HCT116 (cell line): Measurements from ENCODE around the gene ATP1A2.

Experiments used
- EZH2phosphoT487 ChIP-seq: fragments of 200-600 bp; IDR thresholded peaks from 2 replicates; pipeline ENCODE4 v1.6.1; 2018; ENCODE audit warnings: antibody characterized with exemption, borderline replicate concordance
- JUND ChIP-seq: IDR thresholded peaks from 2 replicates; pipeline ENCODE4 v1.6.1; 2012
- POLR2AphosphoS5 ChIP-seq: IDR thresholded peaks from 2 replicates; pipeline ENCODE4 v1.6.1; 2011; ENCODE audit warnings: mild to moderate bottlenecking, low read depth, low read length, moderate library complexity
- ZFX ChIP-seq: fragments of 450-650 bp; IDR thresholded peaks from 2 replicates; pipeline ENCODE4 v1.6.1; 2017
- ZNF274 ChIP-seq: fragments of 200-500 bp; sonication (Bioruptor generic); IDR thresholded peaks from 2 replicates; pipeline ENCODE4 v1.6.1; 2014; ENCODE audit warnings: mild to moderate bottlenecking, low read depth, low read length, inconsistent platforms
- TF ChIP-seq, protein P1 (sequence below): IDR thresholded peaks from 2 replicates; pipeline ENCODE4 v1.6.1; 2012
- TF ChIP-seq, protein P2 (sequence below), 3 experiments: fragments of 200-600 bp in 1 of 3; sonication (generic) in 1 of 3; IDR thresholded peaks in 2 of 3; conservative IDR thresholded peaks in 1 of 3; 2 replicates each; pipeline ENCODE4 v1.5.1; 2012 to 2017; ENCODE audit warnings: low read depth in 2 of 3, low read length in 2 of 3, antibody characterized with exemption in 1 of 3, borderline replicate concordance in 1 of 3, control low read depth in 1 of 3, mild to moderate bottlenecking in 1 of 3, mixed read lengths in 1 of 3, mixed run types in 1 of 3, moderate library complexity in 1 of 3; ENCODE audit not compliant: insufficient read depth in 1 of 3
- TF ChIP-seq, protein P3 (sequence below): IDR thresholded peaks from 2 replicates; pipeline ENCODE4 v1.6.1; 2012

DNA sequence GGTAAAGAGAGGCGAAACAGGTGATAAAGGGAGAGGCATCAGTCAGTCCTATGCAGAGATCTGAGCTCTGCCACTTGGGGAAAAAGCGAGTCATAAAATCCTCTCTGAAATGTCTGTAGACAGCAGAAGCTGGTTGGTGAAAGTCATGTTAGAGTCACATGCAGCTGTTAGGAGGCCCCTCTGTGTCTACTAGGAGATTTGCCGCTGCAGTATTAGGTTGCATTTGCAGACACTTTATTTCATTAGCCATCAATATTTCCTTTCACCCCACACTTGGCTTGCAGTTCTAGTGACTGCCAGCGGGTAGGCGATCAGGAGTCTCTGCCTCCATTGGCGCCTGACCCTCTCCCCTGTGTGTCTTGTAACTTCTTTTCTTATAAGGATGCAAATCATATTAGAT, 52.0 kb downstream of the ATP1A2 start:
- TF ChIP-seq, protein P1, sequence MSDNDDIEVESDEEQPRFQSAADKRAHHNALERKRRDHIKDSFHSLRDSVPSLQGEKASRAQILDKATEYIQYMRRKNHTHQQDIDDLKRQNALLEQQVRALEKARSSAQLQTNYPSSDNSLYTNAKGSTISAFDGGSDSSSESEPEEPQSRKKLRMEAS, result no peak
- no peak for TF ChIP-seq EZH2phosphoT487
- no peak for TF ChIP-seq POLR2AphosphoS5
- no peak for TF ChIP-seq ZFX
- TF ChIP-seq, protein P2, sequence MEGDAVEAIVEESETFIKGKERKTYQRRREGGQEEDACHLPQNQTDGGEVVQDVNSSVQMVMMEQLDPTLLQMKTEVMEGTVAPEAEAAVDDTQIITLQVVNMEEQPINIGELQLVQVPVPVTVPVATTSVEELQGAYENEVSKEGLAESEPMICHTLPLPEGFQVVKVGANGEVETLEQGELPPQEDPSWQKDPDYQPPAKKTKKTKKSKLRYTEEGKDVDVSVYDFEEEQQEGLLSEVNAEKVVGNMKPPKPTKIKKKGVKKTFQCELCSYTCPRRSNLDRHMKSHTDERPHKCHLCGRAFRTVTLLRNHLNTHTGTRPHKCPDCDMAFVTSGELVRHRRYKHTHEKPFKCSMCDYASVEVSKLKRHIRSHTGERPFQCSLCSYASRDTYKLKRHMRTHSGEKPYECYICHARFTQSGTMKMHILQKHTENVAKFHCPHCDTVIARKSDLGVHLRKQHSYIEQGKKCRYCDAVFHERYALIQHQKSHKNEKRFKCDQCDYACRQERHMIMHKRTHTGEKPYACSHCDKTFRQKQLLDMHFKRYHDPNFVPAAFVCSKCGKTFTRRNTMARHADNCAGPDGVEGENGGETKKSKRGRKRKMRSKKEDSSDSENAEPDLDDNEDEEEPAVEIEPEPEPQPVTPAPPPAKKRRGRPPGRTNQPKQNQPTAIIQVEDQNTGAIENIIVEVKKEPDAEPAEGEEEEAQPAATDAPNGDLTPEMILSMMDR (IDR thresholded peaks at IDR 0.05 in 2 of 3, conservative IDR thresholded peaks at IDR 0.05 in 1 of 3; ENCODE audit: borderline replicate concordance in 1 of 3, insufficient read depth in 1 of 3, low read depth in 2 of 3, low read length in 2 of 3), result peak in 2 of 3 experiments; percentile 21 to 44; a peak in 3 of 6 replicates
- TF ChIP-seq ZNF274, result no peak
- no peak for TF ChIP-seq JUND
- TF ChIP-seq, protein P3, sequence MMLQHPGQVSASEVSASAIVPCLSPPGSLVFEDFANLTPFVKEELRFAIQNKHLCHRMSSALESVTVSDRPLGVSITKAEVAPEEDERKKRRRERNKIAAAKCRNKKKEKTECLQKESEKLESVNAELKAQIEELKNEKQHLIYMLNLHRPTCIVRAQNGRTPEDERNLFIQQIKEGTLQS, result no peak
